GM18868 (cell line): ENCODE measurements around the gene MAP2K4.
"Not testable (repeated sequence)": the region's sequence is repeated elsewhere in the genome, so short reads cannot be mapped to it uniquely, and the experiment has no call there.

ENCODE experiments used
- ATAC-seq: cut with Tn5 transposase; IDR thresholded peaks from one replicate; pipeline ENCODE4 v1.9.1; 2021; ENCODE audit warnings: mild to moderate bottlenecking, moderate library complexity; ENCODE audit not compliant: unreplicated experiment

MAP2K4 gene

DNA sequence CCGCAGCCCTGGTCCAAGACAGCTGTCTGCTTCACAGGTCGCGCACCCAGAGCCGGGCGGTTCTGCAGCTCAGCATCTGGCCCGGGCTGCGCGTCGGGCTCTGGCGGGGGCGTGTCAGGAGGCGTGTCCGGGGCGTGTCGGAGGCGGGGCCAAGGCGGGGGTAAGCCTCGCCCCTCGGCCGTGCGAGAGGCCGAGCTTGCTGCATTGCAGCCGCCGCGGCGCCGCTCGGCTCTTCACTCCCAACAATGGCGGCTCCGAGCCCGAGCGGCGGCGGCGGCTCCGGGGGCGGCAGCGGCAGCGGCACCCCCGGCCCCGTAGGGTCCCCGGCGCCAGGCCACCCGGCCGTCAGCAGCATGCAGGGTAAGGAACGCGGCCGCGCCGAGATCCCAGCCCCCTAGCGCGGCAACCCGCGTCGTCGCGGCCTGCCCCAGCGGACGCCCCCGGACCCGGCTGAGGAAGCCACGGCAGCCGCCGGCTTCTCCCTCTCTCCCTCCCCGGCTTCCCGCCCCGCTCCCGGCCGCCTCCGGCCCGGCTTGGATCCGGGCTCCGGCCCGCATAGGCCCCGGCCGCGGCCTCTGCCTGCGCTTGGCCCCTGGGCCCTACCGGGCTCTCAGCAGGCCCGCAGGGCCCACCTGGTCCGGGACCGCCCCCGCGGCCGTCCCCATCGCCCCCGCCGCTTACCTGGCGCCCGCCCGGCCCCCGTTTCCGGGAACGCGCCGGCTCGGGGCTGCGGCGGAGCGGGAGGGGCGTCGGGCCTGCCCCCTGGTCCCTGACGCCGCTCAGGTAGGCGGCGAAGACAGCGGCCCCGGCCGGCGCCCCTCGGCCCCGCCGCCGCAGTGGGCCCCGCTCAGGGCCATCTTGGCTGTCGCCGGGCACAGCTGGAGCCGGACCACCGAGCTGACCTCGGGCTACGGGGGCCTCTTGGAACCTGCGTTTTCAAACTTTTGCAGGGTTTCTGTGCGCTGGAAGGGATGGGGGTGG, at the start of gene MAP2K4:
TSS of gene MAP2K4 (plus strand) at position 236 of the 981 bp plus-strand sequence. CDS start at position 246, 10 bp downstream.
- peak; percentile 95 for ATAC-seq

DNA sequence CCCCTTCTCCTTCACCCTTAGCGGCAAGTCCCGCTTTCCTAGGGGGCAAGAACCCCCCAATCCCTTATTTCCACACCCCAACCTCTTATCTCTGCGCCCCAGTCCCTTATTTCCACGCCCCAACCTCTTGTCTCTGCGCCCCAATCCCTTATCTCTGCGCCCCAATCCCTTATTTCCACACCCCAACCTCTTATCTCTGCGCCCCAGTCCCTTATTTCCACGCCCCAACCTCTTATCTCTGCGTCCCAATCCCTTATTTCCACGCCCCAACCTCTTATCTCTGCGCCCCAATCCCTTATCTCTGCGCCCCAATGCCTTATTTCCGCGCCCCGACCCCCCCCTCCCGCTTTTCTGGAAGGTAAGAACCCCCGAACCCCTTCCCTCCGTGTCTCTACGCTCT, 47.9 kb upstream of the MAP2K4 start:
- not testable (repeated sequence) for ATAC-seq

DNA sequence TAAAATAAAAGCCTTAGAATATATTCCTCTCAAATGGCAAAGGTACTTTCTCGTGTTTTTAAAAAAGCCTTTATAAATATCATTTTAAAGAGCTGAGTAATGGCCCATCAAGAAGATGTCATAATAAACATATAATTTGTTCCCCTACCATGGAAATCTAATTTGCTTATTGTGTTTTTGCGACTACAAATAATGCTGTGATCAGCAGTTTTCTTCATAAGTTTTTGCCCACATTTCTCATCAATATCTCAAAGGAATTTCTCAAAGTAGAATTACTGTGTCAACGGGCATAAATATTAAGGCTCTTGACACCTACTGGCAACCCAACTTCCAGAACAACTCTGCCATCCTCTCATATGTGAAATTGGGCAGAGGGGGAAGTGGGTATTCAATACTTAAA, 40.9 kb upstream of the MAP2K4 start:
- ATAC-seq: no peak

DNA sequence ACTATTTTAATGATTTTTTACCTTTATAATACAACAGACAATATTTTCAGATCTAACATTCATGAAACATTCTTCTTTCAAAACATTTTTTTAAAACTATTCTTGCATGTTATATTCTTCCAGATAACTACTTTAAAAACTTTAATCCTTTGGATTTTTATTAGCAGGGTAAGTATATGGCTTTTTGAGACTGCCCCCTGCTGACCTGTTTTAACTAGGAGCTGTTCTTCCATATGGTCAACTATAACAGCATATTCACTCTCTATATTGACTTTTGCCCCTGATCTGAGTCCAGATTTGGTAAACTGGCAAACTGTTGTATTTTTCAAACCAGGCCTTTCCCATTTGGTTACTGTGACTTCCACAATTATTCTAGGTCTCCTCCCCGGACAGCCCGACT, 39.9 kb upstream of the MAP2K4 start:
- no peak for ATAC-seq

DNA sequence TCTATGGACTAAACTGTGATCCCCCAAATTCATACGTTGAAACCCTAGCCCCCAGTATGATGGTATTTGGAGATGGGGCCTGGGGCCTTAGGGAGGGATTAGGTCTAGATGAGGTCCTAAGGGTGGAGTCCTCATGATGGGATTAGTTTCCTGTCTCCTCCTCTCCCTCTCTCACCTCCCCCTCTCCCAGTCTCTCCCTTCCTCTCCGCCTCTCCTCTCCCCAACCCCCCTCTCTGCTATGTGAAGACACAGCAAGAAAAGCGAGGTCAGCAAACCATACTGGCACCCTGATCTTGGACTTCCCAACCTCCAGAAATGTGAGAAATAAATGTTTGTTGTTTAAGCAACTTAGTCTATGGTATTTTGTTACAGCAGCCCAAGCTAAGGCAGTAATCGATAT, 38.8 kb upstream of the MAP2K4 start:
- no peak for ATAC-seq

DNA sequence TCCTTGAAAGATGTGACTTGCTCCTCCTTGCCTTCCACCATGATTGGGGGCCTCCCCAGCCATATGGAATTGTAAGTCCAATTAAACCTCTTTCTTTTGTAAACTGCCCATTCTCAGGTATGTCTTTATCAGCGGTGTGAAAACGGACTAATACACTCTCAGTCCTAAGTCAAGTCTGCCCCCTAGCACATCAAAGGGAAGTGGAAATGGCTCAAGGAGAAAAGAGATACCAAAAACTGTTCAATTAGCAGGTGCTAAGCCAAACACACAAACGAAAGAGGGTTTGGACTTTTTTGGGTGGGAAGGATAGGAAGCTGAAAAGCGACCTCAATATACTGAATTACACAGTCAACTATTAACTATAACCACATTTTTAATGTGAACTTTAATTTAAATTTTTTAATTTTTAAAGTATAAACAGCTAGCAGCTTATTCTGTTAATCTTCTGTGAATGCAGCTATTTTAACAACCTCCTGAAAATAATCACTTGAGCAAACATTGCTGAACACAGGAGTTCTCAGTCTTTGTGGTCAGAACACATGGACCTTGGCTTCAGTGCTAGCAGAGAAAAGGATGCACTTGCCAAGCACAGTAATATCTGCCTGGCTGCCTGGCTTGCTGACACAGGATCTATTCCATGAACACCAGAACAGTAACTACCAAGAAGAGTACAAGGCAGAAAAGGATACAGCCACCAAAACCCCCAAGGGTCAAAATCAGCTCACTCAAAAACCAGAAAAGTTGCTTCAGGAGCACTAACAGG, 34.3 kb upstream of the MAP2K4 start:
- no peak for ATAC-seq

DNA sequence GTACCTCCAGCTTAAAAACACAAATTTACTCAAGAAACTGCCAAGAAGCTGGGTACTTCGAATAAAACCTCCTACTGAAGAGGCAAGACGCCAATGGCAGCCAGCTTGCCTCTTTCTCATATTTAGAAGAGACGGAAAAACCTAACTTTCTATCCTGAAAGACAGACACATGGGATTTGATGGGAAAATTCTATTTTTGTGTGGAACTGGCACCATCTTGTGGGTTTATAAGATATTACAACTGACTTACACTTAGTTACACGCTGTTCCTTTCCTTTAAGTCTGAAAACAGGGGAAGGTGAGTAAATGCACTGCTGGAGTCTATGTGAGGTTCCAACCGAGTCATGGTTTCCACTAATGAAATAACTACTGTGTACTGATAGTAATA, 33.7 kb upstream of the MAP2K4 start:
- ATAC-seq: no peak

DNA sequence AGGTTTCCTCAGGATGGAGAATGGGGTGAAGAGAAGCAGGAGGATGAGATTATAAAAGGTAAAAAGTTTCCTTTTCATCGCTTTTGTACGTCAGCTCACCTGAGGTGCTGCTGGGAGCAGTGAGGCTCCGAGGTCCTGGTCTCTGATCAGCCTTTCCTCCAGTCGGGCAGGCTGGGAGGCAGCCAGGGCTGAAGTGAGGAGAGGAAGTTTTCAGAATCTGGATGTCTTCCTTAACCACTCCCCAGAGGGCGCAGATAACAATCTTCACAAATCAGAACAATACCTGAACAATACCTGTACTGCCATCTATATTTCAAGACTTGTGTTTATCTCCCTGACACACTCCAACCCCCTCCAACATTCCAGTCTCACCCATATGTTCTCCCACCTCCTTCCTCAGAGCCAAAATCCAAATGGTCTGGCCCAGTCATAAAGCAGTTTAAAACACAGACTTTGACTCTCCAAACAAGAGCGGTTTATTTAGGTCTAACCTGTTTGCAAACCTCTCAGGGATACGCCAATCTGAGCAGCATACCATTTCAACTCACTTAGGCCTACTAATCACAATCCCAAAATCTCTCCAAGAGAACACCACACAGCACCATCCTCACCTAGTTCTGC, 30.2 kb upstream of the MAP2K4 start:
- no peak for ATAC-seq

DNA sequence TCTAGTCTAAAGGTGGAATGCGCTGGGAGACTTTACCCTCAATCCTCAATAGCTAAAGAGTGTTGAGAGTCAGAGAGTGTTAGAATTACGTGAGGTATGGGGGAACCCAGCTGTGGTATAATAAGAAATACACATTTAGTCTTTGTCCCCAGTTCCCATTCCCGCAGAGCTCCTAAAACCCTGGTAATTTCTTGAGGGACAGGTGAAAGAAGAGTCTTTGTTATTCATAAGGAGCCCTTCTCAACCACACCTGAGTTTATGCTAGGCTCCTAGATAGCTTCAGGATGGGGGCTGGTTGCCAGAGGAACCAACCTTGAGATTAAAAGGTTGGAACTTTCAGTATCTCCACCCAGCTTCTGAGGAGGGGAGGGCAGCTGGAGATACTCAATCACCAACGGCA, 29.2 kb upstream of the MAP2K4 start:
- ATAC-seq: no peak

DNA sequence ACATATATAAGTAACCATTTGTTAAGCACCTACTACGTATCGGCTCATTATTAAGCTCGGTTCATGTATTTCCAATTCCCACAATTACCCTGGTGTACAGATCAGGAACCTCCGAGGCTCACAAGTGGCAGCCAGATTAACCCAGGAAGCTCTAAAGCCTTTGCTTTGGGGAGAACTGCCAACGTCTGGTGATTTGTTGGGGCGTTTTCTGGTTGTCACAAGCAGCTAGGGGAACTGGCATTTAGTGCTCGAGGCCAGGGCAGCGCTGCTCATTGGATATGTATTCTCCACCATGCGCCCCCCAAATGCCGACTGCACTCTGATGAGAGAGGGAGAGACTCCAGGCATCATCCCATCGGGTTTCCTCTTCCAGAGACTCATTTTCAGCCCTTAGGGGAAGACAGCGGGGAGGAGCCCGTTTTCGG, 23.9 kb upstream of the MAP2K4 start:
- ATAC-seq: peak; percentile 34

DNA sequence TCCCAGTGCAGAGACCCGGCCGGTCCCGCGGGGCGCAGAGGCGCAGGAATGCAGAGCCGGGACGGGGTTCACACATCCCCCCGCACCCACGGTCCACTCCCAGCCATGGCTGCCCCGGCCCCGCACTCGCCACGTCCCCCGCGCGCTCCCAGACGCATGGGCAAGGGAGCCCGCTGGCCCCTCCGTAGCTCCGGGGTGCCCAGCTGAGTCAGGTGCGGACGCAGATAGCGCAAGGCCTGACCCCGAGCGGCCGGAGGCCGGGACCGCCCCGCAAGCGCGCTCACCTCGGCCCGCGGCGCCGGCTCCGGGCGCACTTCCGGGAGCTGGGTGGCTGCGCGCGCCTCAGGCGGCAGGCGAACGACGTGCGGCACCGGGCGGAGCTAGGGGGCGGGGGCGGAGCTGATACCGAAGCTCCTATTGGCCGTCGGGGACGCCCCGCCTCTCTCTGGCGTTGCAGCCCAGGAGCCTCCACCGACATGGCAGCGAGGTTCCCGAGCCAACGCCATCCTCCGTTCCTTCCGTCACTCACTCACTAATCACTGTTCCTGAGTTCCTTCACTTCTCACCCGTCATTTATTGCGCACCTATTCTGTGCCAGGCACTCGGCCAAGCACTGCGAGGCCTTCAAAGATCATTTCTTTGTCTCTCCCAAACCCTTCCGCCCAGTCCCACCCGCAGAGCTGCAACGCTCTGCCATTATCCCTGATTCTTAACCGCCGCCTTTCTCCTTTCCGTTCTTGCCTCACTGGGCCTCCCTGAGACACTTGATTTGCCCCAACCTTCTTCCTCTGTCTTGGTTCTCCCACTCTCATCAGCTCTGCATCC, 23.3 kb upstream of the MAP2K4 start, which contains the start of gene ZNF18:
TSS of gene ZNF18 (minus strand) at position 329 of the 825 bp plus-strand sequence. CDS start 4,646 bp downstream, outside the sequence.
- peak; percentile 97 for ATAC-seq

DNA sequence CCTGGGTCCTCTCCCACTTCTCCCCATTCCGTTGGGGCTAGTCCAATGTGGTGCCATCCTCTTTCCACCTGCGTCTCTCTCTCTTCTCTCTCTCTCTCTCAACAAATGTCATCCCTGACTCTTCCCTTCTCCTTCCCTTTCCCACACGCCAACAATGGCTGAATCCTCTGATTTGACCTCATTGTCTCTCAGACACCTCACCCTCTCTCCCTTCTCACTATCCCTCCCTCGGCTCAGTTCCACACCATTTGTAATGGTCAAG, 22.8 kb upstream of the MAP2K4 start:
- ATAC-seq: no peak

DNA sequence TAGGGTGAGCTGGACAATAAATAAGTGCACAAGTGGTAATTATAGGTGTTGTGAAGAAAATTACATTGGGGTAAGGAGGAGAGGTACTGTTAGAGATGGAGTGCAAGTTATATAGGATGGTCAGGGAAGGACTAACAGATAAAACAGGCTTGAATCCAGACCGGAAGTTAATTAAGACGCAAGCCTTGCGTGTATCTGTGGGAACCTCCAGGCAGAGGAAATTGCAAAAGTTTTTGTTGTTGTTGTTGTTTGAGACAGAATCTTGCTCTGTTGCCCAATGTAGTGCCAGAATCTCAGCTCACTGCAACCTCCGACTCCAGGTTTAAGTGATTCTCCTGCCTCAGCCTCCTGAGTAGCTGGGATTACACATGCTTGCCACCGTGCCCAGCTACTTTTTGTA, 21.0 kb upstream of the MAP2K4 start:
- ATAC-seq: no peak

DNA sequence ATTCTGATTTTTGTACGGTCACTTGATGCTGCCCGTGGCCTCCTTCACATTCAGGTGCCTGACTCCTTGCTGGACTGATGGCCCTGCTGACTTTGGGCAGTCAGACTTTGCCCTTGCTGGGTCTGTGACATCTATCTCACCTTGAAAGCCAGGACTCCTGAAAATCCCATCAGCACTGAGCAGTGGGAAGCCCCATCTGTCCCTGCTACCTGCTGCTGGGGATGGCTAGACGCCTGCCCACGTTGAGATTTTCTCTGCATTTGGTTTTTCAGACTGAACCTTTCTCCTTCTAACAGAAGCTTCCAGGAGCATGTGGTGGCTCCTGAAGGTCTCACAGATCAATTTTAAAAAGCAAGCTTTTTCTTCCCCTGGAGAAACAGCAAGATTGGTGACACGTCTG, 13.2 kb upstream of the MAP2K4 start:
- ATAC-seq: no peak

DNA sequence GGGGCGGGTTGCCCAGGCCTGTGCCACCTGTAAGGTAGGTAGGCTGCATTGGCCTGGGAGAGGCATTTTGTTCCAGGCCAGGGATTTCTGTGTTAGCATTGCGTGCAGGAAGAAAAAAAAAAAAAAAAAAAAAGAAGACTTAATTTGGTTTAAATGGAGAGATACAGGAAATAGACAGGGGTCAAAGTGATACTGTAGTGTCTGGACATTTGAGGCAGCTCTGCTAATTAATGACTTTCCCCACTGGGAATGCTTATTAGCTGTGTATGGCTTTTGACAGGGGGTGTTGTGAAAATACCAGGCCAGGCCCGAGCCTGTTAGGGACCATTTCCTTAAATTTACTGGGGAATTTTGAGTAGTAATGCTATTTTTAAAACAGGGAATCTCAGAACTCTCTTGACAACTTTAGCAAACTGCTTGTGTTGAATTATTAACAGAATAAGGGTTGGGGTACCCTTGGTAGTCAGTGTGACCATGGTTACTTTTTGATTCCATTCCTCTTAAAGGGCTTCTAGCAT, 1.0 kb downstream of the MAP2K4 start:
- ATAC-seq: no peak

DNA sequence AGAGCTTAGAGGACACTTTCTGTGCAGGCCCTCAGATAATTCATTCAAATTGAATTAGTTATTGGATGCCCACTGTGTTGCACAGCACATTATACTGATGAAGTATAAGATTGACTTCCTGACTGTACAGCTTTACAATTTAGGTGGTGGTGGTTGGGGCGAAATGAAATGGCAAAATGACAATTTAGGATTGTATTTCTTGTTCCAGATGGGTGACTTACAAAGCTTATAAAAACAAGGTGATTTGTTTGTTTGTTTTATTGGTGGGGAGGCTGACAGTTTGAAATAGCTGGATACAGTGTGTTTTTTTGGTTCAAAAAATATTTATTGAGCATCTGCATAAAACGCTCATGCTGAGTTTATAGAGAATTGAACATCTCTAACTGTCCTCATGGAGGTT, 1.6 kb downstream of the MAP2K4 start:
- ATAC-seq: no peak

DNA sequence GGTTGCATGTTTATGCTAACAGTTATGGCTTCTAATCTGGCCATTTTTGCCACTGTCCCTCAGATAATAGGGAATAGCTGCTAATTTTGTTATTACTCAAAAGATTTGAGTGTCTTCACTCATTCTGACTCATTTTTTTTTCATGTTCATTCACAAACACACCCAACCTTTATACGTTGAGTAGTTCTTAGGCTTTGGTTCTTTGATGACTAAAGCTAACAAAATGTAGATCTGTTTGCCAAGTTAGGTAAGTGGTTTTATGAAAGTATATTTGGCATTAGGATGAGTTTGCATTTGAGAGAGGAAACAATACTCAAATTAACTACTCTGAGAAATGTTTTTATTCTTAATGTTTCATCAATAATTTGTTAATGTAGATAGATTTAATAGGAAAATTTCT, 3.6 kb downstream of the MAP2K4 start:
- no peak for ATAC-seq

DNA sequence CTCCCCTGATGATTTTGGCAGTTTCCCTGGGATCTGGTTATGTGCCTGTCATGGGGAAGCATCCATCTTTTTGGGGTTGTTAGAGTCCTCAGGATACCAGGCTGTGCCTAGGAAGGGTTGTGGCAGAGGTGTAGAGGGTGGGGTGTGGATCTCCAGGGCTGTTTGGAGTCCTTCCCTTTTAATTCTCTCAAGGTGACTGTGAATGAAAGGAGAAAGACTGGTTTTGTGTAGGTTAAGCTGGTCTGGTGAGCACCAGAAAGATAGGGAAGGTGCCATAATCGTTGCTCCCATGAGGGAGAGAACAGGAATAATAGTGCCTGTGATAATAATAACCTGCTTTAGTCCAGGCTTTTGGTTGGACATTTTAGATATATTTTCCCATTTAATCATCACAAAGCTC, 7.0 kb downstream of the MAP2K4 start:
- ATAC-seq: no peak

DNA sequence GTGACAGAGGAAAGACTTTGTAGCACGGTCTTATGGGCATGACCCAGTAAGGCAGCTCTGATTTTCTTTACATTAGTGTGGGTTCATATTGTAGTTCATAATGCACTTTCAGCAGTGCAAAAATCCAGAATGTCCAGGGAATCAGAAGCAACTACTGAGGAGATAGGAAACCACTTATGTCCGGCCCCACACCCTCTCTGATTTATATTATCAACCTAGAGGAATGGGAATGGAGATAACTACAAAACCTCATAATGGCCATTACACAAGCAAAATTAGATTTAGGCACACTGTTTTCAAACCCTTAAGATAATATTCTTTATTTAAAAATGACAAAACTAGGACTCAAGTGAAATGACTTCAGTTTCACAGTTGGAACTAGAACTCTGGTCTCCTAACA, 7.9 kb downstream of the MAP2K4 start:
- no peak for ATAC-seq

DNA sequence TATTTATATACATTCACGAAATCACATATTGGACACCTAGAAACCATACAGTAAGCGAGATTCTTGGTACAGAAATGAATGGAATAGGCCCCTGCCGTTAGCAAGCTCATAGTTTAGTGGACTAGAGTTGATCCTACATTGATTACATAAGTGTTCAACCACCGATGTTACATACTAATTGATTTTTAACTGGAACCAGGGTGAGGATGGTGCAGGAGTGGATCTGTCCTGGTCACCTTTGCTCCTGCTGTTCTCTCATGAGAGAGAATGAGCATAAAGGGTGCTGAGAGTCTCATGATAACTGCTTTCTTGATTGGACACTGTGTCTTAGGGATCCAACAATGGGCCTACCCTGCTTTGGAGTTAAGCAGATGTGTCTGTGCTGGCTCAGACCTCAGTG, 13.9 kb downstream of the MAP2K4 start:
- no peak for ATAC-seq

DNA sequence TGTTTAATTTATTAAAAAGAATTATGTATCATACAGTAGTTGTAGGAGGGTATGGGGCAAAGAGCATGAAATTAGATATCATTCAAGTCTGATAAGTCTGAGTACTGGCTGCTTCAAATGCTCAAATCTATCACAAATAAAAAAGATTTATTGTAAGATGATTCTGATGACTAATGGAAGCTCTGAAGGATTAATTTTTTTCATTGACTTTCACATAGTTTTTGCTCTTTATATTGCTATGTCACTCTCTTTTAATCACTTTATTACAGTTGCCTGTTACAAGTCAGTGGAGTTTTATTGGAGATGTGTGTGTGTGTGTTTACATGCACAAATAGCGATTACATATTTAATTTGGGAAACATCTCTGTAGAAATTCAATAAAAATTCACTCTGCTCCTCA, 15.0 kb downstream of the MAP2K4 start:
- no peak for ATAC-seq
